Spleen (tissue), 7 donors: ENCODE results near the gene RALY.
"Not testable (repeated sequence)": the region's sequence is repeated elsewhere in the genome, so short reads cannot be mapped to it uniquely, and the experiment has no call there.

Source experiments
- CTCF ChIP-seq, 11 experiments: fragments of 200-600 bp in 7 of 11; fragments of 450-650 bp in 4 of 11; sonication (generic) in 4 of 11; IDR thresholded peaks in 8 of 11; conservative IDR thresholded peaks in 3 of 11; 1 replicate in 7 of 11; 2 replicates in 4 of 11; pipeline versions ENCODE4 v1.4.0 to v1.8.0; 2016 to 2021; ENCODE audit warnings: antibody characterized with exemption in 11 of 11, inconsistent platforms in 4 of 11, mild to moderate bottlenecking in 1 of 11
- POLR2A ChIP-seq, 3 donors: fragments of 450-650 bp; IDR thresholded peaks; one replicate each; pipeline ENCODE4 v1.5.1; 2017; ENCODE audit warnings: antibody characterized with exemption in 3 of 3, mild to moderate bottlenecking in 1 of 3
- POLR2AphosphoS5 ChIP-seq, 3 donors: sonication (generic); formaldehyde crosslinking; IDR thresholded peaks; one replicate each; pipeline ENCODE4 v1.5.1; 2017; ENCODE audit warnings: antibody characterized with exemption in 3 of 3
- donor health status: DM: no; HTN: no; CAD: no; lungs with moderate emphysema.
- donor health status: DM: no; HTN: no; CAD: no.
- donor health status: DM: no; HTN: no; CAD: no.

GRCh38 chr20:34028013-34028412, 34.3 kb downstream of the RALY start:
- TF ChIP-seq CTCF (IDR thresholded peaks at IDR 0.05 in 8 of 11, conservative IDR thresholded peaks at IDR 0.05 in 3 of 11); POLR2AphosphoS5 (IDR thresholded peaks at IDR 0.05); POLR2A (IDR thresholded peaks at IDR 0.05): not testable (repeated sequence)
